Peyer's patch (tissue), 4 donors: ENCODE data around the gene MAPK9.

Experiments
- CTCF ChIP-seq, 6 experiments: fragments of 450-650 bp in 4 of 6; fragments of 200-600 bp in 2 of 6; sonication (generic) in 1 of 6; IDR thresholded peaks; one replicate each; pipeline ENCODE4 v1.5.1; 2017 to 2019; ENCODE audit warnings: antibody characterized with exemption in 6 of 6, mild to moderate bottlenecking in 3 of 6, moderate library complexity in 1 of 6
- POLR2A ChIP-seq, 2 donors: fragments of 450-650 bp; IDR thresholded peaks; one replicate each; pipeline ENCODE4 v1.5.1; 2017; ENCODE audit warnings: antibody characterized with exemption in 2 of 2, mild to moderate bottlenecking in 2 of 2, moderate library complexity in 2 of 2

- TF ChIP-seq POLR2A (IDR thresholded peaks at IDR 0.05), result no peak
- no peak for TF ChIP-seq CTCF (IDR thresholded peaks at IDR 0.05)
Measured at GRCh38 chr5:180222056-180222455, 69.8 kb downstream of the MAPK9 start.
